Measurements from ENCODE around the gene CDK19.
A peak's percentile ranks its signal among the peaks of the same experiment; 100 is the strongest.

Gene CDK19

GRCh38 chr6:110646951-110647910, 168.0 kb downstream of the CDK19 start:
- DNase-seq (ENCODE audit: low read depth), result no peak
- H3K4me3 ChIP-seq (ENCODE audit: low read depth, low read length), result no peak overlapping the region
- TF ChIP-seq CTCF (IDR thresholded peaks at IDR 0.05; ENCODE audit: insufficient read depth, low read depth, low read length, missing control alignments), result peak; percentile 33

GRCh38 chr6:110646419-110646698, 168.9 kb downstream of the CDK19 start:
- no peak overlapping the region for H3K4me3 ChIP-seq (ENCODE audit: low read depth, low read length)
- no peak for TF ChIP-seq CTCF (IDR thresholded peaks at IDR 0.05; ENCODE audit: insufficient read depth, low read depth, low read length, missing control alignments)
- no peak for DNase-seq (ENCODE audit: low read depth)

DNA sequence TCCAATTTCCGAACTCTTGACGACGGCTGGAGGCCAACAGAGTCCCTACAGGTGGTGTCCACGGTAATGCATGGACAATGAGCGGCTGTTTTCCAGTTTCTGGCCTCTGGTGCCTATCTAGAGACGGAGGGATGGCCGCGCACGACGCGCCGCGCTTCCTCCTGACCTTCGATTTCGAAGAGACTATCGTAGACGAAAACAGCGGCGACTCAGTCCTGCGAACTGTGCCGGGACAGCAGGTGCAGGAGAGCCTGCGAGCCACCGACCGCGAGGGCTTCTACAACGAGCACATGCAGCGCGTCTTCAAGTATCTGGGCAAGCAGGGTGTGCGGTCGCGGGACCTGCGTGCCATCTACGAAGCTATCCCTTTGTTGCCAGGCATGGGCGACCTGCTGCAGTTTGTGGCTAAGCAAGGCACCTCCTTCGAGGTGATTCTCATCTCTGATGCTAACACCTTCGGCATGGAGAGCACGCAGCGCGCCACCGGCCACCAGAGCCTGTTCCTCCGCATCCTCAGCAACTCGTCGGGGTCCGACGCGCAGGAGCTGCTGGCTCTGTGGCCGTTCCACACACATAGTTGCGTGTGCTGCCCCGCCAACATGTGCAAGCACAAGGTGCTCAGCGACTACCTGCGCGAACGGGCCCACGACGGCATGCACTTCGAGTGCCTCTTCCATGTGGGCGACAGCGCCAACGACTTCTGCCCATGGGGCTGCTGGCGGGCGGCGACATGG, 169.4 kb downstream of the CDK19 start:
- H3K4me3 ChIP-seq (ENCODE audit: low read depth, low read length), result no peak overlapping the region
- DNase-seq (ENCODE audit: low read depth), result no peak
- no peak for TF ChIP-seq CTCF (IDR thresholded peaks at IDR 0.05; ENCODE audit: insufficient read depth, low read depth, low read length, missing control alignments)

- no peak for DNase-seq (ENCODE audit: low read depth)
- no peak for TF ChIP-seq CTCF (IDR thresholded peaks at IDR 0.05; ENCODE audit: insufficient read depth, low read depth, low read length, missing control alignments)
- no peak overlapping the region for H3K4me3 ChIP-seq (ENCODE audit: low read depth, low read length)
Observed at GRCh38 chr6:110643175-110643574, 172.1 kb downstream of the CDK19 start.

- no peak for DNase-seq (ENCODE audit: low read depth)
- no peak overlapping the region for H3K4me3 ChIP-seq (ENCODE audit: low read depth, low read length)
- TF ChIP-seq CTCF (IDR thresholded peaks at IDR 0.05; ENCODE audit: insufficient read depth, low read depth, low read length, missing control alignments), result no peak
Observed at GRCh38 chr6:110642711-110643110, 172.6 kb downstream of the CDK19 start.

- DNase-seq (ENCODE audit: low read depth), result no peak
- H3K4me3 ChIP-seq (ENCODE audit: low read depth, low read length), result no peak overlapping the region
- no peak for TF ChIP-seq CTCF (IDR thresholded peaks at IDR 0.05; ENCODE audit: insufficient read depth, low read depth, low read length, missing control alignments)
Observed at GRCh38 chr6:110636781-110637180, 178.5 kb downstream of the CDK19 start.

Data from GM12865 (cell line).